ENCODE data around the gene CLIP4.
A peak's percentile ranks its signal among the peaks of the same experiment; 100 is the strongest.

CLIP4 gene

DNA sequence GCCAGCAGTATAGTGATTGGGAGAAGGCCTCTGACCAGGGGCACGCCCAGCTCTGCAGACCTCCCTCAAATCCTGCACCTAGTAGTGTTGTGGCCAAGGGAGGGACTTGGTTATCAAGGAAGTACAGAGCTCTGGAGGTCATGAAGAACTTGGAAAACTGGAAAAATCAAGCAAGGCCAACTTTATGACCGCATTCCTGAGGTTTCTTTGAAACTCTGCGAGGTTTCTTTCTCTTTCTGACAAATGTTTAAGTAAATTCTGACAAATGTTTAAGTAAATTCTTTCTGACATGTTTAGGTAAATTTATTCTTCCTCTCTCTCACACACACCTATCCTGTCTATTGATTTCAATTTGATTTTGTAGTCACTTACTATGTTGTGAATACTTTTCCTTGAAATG lies 31.0 kb downstream of the CLIP4 start:
- FAIRE-seq, result no peak
- DNase-seq (ENCODE audit: insufficient read length), result no peak
- TF ChIP-seq TAF1 (IDR thresholded peaks at IDR 0.05; ENCODE audit: borderline replicate concordance, low read depth, low read length) (no peak), POLR2A (IDR thresholded peaks at IDR 0.05; ENCODE audit: low read depth, low read length) (no peak), POLR2AphosphoS5 (IDR thresholded peaks at IDR 0.05; ENCODE audit: low read depth, low read length) (no peak)

DNA sequence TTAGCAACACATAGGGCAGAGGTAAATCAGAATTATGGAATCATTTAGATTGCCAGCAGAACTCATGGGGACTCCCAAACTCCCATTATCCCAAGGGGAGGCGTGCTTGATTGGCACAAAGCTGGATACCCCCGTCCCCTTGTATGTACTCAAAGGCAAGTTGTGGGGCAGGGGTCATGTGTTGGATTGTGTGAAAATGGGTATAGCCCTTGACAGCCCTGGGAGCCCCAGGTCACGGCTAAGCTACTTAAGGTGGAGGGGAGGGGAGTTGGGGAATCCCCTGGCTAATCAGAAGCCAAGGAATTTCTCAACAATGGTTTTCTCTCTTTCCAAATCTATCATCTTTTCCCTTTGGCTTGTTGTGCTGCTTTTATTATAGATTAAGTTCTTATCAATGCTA lies 32.7 kb downstream of the CLIP4 start:
- DNase-seq (ENCODE audit: insufficient read length), result no peak
- no peak for FAIRE-seq
- no peak for TF ChIP-seq POLR2AphosphoS5 (IDR thresholded peaks at IDR 0.05; ENCODE audit: low read depth, low read length)

DNA sequence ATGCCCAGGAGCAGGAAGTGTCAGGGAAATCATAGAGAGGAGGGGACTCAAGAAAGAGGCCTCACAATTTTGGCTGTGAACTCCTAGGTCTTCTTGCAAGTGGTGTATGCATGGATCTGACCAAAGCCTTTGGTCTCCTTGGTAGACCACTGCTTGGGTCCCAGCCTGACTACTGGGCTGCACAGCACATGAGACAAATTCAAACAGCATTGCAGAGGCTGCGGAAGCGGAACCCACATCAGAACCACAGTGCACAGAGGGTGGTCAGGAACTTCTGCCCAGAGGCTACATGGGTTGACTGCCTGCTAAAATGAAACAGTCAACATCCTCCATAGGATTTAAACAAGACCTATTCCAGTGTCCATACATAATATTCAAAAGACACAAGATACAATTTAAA lies 39.4 kb downstream of the CLIP4 start:
- DNase-seq (ENCODE audit: insufficient read length) (no peak), FAIRE-seq (no peak)
- TF ChIP-seq TAF1 (IDR thresholded peaks at IDR 0.05; ENCODE audit: borderline replicate concordance, low read depth, low read length) (no peak), POLR2A (IDR thresholded peaks at IDR 0.05; ENCODE audit: low read depth, low read length) (no peak), POLR2AphosphoS5 (IDR thresholded peaks at IDR 0.05; ENCODE audit: low read depth, low read length) (no peak)

DNA sequence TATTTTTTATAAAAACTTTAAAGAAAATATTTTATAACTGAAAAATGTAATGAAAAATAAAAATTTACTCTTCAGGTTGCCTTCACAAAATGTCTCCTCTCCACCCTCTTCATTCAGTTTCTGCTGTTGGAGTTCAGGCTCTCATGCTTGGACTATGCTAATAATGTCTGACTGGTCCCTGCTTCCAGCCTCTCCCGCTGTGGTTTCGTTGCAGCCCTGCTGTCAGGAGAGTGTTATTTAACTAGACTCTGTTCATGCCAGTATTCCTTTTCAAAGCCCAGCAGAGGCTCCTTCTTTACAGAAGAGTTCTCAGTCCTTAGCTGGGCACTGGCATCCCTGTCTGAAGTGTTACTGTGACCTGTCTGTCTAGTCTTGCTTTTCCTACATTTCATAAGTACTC lies 40.4 kb downstream of the CLIP4 start:
- FAIRE-seq (no peak), DNase-seq (ENCODE audit: insufficient read length) (no peak)
- TF ChIP-seq POLR2AphosphoS5 (IDR thresholded peaks at IDR 0.05; ENCODE audit: low read depth, low read length) (no peak), TAF1 (IDR thresholded peaks at IDR 0.05; ENCODE audit: borderline replicate concordance, low read depth, low read length) (no peak), POLR2A (IDR thresholded peaks at IDR 0.05; ENCODE audit: low read depth, low read length) (no peak)

DNA sequence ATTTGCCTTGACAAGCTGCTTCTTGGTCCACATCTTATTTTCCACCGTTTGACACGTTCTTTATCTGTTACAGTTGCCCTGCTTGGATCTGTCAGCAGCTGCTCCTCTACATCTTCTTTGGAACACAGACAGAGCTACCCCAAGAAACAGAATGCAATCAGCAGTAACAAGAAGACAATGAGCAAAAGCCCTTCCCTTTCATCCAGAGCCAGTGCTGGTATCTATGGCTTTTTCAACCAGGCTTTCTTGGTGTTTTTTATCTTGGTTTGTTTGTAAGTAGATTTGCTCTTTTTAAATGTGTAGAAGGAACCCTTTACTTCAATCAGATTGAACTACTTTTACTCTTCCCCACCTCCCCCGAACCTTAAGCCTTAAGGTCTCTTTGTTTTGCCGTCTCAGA lies 41.9 kb downstream of the CLIP4 start:
- no peak for DNase-seq (ENCODE audit: insufficient read length)
- TF ChIP-seq POLR2AphosphoS5 (IDR thresholded peaks at IDR 0.05; ENCODE audit: low read depth, low read length) (no peak), POLR2A (IDR thresholded peaks at IDR 0.05; ENCODE audit: low read depth, low read length) (no peak)
- no peak for FAIRE-seq

DNA sequence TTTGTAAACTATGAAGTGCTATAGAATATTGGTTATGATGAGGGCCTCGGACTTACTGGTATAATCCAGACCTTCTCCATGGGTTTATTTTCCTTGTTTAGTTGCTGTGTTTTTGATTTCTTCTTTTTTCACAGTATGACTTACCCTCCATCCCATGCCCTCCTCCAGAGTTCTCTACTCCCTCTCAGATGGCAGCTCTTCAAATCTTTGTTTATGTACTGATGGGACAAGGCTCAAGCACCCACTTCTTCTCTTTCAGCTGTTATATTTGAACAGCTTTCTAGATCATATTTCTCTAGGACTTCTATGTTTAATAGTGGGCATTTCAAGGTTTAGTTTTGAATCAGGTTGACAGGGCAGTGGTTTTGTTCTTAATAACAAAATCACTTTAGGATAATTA lies 43.9 kb downstream of the CLIP4 start:
- TF ChIP-seq TAF1 (IDR thresholded peaks at IDR 0.05; ENCODE audit: borderline replicate concordance, low read depth, low read length), result no peak
- TF ChIP-seq POLR2A (IDR thresholded peaks at IDR 0.05; ENCODE audit: low read depth, low read length), result no peak
- no peak for TF ChIP-seq POLR2AphosphoS5 (IDR thresholded peaks at IDR 0.05; ENCODE audit: low read depth, low read length)
- DNase-seq (ENCODE audit: insufficient read length) (no peak), FAIRE-seq (no peak)

DNA sequence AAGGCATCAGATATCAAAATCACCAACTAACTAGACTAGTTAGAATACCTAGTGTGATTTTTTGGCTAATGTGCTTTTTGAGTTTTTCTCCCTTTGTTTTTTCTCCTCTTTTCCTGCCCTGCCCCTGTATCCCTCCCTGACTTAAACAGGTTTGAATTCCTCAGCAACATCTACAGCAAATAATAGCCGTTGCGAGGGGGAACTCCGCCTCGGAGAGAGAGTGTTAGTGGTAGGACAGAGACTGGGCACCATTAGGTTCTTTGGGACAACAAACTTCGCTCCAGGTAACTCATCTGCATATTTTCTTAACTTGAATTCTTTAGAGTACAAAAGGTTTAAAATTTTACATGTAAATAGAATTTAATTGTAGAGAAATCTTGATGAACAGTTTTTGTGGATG lies 45.0 kb downstream of the CLIP4 start:
- FAIRE-seq (no peak), DNase-seq (ENCODE audit: insufficient read length) (no peak)
- TF ChIP-seq POLR2A (IDR thresholded peaks at IDR 0.05; ENCODE audit: low read depth, low read length) (no peak), TAF1 (IDR thresholded peaks at IDR 0.05; ENCODE audit: borderline replicate concordance, low read depth, low read length) (no peak), POLR2AphosphoS5 (IDR thresholded peaks at IDR 0.05; ENCODE audit: low read depth, low read length) (no peak)

DNA sequence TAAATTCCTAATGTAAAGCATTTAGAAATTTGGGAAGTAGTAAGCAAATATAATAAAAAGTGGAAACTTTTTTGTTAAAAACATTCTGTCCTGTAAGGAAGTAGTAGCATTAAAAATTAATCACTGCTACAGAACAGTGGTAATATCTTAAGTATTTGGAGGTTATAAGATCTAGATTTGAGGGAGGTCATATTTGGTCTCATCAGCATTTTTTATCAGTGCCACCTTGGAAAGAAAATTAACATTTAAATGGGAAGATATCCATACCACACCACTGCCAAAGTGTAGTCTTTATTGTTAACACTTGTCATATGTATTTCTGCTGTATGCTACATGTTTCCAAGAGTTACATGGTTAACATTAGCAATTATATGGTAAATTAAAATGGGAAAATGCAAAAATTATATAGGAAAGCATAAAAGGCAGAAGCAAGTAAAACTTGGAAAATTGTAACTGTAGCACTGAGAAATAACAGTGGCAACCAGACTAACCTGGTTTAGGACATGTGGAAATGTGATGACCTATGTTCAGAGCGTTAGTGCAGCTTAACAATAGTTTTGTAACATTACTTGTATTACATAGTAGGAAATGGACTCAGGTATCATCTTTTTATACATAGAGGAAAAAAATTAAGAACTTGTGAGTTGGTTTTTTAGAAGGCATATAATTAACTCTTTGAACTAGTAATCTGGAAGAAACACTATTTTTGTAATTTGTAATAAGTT lies 47.2 kb downstream of the CLIP4 start:
- FAIRE-seq, result no peak
- no peak for TF ChIP-seq TAF1 (IDR thresholded peaks at IDR 0.05; ENCODE audit: borderline replicate concordance, low read depth, low read length)
- TF ChIP-seq POLR2AphosphoS5 (IDR thresholded peaks at IDR 0.05; ENCODE audit: low read depth, low read length), result no peak
- TF ChIP-seq POLR2A (IDR thresholded peaks at IDR 0.05; ENCODE audit: low read depth, low read length), result no peak
- no peak for DNase-seq (ENCODE audit: insufficient read length)

DNA sequence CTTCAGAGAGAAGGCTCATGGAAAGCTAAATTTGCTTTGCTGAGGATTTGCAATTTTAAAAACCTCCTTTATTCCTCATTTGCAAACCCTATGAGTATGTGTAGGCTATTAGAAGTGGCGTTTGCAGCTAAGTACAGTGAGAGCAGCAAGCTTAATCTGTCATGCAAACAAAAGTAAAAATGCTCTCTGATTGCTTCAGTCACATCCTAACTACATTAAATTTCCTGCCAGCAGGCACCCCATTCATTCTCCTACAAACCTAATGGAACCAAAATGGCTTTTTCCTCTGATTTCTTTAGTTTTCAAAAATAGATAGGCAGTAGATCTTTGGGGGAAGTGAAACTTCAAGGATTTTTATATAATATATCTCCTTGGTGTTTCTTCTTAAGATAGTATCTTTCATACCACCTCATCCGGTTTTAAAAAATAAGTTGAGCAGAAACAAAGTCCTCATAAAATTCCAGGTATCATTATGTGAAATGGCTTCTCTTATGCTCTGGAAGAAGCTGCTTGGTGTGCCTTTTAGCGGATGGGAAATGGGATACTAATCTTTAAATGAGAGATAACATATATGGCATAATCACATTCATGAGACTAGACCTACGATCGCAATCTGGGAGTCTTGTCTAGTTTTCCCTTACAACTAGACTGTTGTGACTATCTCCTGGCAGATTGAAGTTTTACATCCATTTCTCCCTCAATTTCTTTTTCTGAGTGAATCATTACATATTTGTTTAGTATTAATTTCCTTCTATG lies 49.1 kb downstream of the CLIP4 start:
- TF ChIP-seq TAF1 (IDR thresholded peaks at IDR 0.05; ENCODE audit: borderline replicate concordance, low read depth, low read length) (no peak), POLR2AphosphoS5 (IDR thresholded peaks at IDR 0.05; ENCODE audit: low read depth, low read length) (no peak), POLR2A (IDR thresholded peaks at IDR 0.05; ENCODE audit: low read depth, low read length) (no peak)
- FAIRE-seq (no peak), DNase-seq (ENCODE audit: insufficient read length) (no peak)

DNA sequence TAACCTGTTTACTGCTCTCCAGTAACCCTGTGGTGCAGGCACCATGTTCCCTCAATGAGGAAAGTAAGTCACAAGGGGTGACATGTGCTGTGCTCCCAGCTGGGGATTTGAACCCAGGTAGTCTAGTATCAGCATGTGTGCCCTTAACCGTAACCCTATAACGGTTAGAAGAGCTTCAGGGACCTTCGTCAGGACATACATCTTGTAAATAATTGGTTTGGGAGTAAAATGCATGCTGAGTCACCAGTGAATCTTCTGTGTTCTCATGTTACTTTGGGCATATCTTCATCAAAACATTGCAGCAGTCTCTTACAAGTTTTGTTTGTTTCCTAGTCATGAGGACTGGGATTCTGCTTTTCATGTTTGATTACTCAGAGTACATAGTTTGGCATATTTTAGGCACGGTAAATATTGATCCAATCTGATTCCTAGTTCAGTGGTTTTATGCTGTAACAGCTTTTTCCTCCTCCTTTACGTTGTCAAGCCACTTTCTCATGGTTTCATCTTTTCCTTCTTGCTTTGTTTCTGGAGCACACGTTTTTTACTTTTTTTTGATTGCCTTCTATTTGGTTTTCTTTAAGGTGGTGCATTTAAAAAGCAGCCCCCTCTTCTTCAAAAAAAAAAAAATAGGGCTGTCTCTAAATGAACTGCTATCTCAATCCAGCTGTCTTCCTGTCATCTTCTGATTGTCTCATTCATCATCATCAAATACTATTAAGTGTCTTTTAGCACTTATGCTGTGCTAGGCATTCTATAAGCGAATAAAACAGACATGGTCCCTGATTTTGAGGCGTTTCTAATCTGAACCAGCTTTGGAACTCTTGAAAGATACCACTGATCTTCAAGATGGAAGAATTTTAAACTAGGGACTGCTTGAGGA lies 50.4 kb downstream of the CLIP4 start:
- no peak for DNase-seq (ENCODE audit: insufficient read length)
- FAIRE-seq, result peak; percentile 9
- TF ChIP-seq TAF1 (IDR thresholded peaks at IDR 0.05; ENCODE audit: borderline replicate concordance, low read depth, low read length), result no peak
- no peak for TF ChIP-seq POLR2AphosphoS5 (IDR thresholded peaks at IDR 0.05; ENCODE audit: low read depth, low read length)
- no peak for TF ChIP-seq POLR2A (IDR thresholded peaks at IDR 0.05; ENCODE audit: low read depth, low read length)

DNA sequence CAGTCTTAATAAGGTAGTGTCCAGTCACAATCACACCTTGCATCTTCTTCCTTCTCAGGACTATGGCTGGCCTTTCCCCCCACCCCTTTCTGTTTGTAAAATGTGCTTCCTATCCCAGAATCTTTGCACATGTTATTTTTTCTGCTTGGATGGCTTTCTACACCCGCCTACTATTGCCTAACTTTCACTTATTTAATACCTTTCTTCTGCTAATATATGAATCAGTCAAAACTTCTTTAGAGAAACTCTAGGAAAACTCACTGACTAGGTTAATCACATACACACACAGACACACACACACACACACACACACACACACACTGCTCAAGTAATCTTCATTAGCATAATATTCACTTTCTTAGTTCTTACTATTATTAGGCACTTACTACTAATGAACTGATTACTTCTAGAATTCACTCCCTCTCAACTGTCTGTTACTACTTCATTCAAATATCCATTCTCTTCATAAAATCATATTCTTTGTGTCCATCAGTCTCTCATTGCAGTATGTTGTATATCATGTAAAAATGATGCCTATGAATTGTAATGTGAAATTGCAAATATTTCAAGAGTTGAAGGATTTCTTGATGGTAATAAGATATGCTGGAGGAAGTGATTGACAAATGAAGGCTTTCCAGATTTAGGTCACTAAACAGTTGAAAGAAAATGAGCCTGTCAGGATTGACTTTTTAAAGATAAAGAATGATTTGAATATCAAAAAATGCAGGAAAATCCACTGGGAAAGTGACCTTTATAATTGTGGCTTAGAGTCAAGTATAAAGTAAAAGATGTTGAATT lies 51.2 kb downstream of the CLIP4 start:
- FAIRE-seq, result no peak
- no peak for DNase-seq (ENCODE audit: insufficient read length)
- TF ChIP-seq TAF1 (IDR thresholded peaks at IDR 0.05; ENCODE audit: borderline replicate concordance, low read depth, low read length) (no peak), POLR2AphosphoS5 (IDR thresholded peaks at IDR 0.05; ENCODE audit: low read depth, low read length) (no peak), POLR2A (IDR thresholded peaks at IDR 0.05; ENCODE audit: low read depth, low read length) (no peak)
